Body of pancreas (tissue), 4 donors: Measurements from ENCODE around the gene CER1.

Source experiments
- POLR2A ChIP-seq, 3 donors: fragments of 450-650 bp; IDR thresholded peaks; one replicate each; pipeline ENCODE4 v1.6.1; 2016; ENCODE audit warnings: antibody characterized with exemption in 3 of 3, mild to moderate bottlenecking in 2 of 3
- TF ChIP-seq, protein P1 (sequence below), 7 experiments: fragments of 450-650 bp in 4 of 7; fragments of 200-600 bp in 3 of 7; sonication (generic) in 3 of 7; IDR thresholded peaks; one replicate each; pipeline ENCODE4 v1.5.1; 2016 to 2019; ENCODE audit warnings: antibody characterized with exemption in 7 of 7

DNA sequence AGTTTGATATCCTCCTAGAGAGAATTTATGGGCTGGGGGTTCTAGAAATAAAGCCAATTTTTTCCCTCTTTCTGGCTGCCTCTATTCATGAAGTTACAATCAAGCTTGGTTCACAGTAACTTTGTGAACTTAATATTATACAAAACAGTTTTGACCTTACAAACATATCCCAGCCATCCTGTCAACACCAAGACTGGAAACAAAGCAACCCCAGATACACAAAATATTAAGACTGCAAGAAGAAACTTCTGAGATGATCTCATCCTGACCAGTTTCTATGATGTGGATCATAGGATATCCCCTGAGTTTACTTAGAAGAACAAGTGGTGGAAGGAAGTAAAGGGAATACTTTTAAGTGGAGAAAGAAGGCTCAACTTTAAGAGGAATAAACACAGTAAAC lies 28.3 kb upstream of the CER1 start:
- TF ChIP-seq POLR2A (IDR thresholded peaks at IDR 0.05) = no peak
- TF ChIP-seq, protein P1, sequence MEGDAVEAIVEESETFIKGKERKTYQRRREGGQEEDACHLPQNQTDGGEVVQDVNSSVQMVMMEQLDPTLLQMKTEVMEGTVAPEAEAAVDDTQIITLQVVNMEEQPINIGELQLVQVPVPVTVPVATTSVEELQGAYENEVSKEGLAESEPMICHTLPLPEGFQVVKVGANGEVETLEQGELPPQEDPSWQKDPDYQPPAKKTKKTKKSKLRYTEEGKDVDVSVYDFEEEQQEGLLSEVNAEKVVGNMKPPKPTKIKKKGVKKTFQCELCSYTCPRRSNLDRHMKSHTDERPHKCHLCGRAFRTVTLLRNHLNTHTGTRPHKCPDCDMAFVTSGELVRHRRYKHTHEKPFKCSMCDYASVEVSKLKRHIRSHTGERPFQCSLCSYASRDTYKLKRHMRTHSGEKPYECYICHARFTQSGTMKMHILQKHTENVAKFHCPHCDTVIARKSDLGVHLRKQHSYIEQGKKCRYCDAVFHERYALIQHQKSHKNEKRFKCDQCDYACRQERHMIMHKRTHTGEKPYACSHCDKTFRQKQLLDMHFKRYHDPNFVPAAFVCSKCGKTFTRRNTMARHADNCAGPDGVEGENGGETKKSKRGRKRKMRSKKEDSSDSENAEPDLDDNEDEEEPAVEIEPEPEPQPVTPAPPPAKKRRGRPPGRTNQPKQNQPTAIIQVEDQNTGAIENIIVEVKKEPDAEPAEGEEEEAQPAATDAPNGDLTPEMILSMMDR (IDR thresholded peaks at IDR 0.05) = no peak
